ENCODE results near the gene SPOPL.

- TF ChIP-seq CTCF (conservative IDR thresholded peaks at IDR 0.05; ENCODE audit: low read depth, low read length): no peak
- TF ChIP-seq EZH2 (IDR thresholded peaks at IDR 0.05; ENCODE audit: borderline replicate concordance, low read depth, low read length, poor library complexity, severe bottlenecking): no peak
Measured at GRCh38 chr2:138617026-138617425, 115.5 kb downstream of the SPOPL start.
